MM.1S (cell line): ENCODE measurements around the gene GFRA1.

Experiments used
- DNase-seq: peaks from one replicate; pipeline ENCODE4 v3.0.0-alpha.2; 2015
- H2AFZ ChIP-seq: fragments of 300-600 bp; sonication (generic); 2 replicates; pipeline ENCODE4 v1.6.0; 2016; ENCODE audit warnings: antibody characterized with exemption, low read length
- H3F3A ChIP-seq: fragments of 300-600 bp; sonication (generic); 2 replicates; pipeline ENCODE4 v1.6.1; 2016; ENCODE audit warnings: mild to moderate bottlenecking, antibody characterized with exemption, low read length, moderate library complexity, mixed read lengths; ENCODE audit not compliant: insufficient read depth
- H3K27ac ChIP-seq: fragments of 300-600 bp; sonication (generic); 2 replicates; pipeline ENCODE4 v1.5.1; 2016; ENCODE audit warnings: mild to moderate bottlenecking, low read length
- H3K27me3 ChIP-seq: fragments of 300-600 bp; sonication (generic); replicated peaks from 2 replicates; pipeline ENCODE4 v1.6.0; 2016; ENCODE audit warnings: low read length; ENCODE audit not compliant: insufficient read depth
- H3K36me3 ChIP-seq: fragments of 300-600 bp; sonication (generic); replicated peaks from 2 replicates; pipeline ENCODE4 v1.6.1; 2016; ENCODE audit warnings: mild to moderate bottlenecking, low read length, mixed read lengths; ENCODE audit not compliant: insufficient read depth
- H3K4me1 ChIP-seq: fragments of 300-600 bp; sonication (generic); 2 replicates; pipeline ENCODE4 v1.6.1; 2016; ENCODE audit warnings: low read length, mixed read lengths
- H3K4me2 ChIP-seq: fragments of 300-600 bp; sonication (generic); 2 replicates; pipeline ENCODE4 v1.6.0; 2016; ENCODE audit warnings: low read depth, low read length
- H3K4me3 ChIP-seq: fragments of 300-600 bp; sonication (generic); 2 replicates; pipeline ENCODE4 v1.5.1; 2016; ENCODE audit warnings: low read length, mixed read lengths
- H3K79me2 ChIP-seq: fragments of 300-600 bp; sonication (generic); 2 replicates; pipeline ENCODE4 v1.6.1; 2016; ENCODE audit warnings: mixed run types, low read length, mixed read lengths
- H3K9ac ChIP-seq: fragments of 300-600 bp; sonication (generic); 2 replicates; pipeline ENCODE4 v1.6.1; 2016; ENCODE audit warnings: low read length, mixed read lengths
- H3K9me2 ChIP-seq: fragments of 300-600 bp; sonication (generic); replicated peaks from 2 replicates; pipeline ENCODE4 v1.6.1; 2016; ENCODE audit warnings: mild to moderate bottlenecking, low read length, mixed read lengths; ENCODE audit not compliant: insufficient read depth
- H3K9me3 ChIP-seq: fragments of 300-600 bp; sonication (generic); replicated peaks from 2 replicates; pipeline ENCODE4 v1.6.1; 2016; ENCODE audit warnings: mild to moderate bottlenecking, low read length, mixed read lengths; ENCODE audit not compliant: insufficient read depth
- H4K20me1 ChIP-seq: fragments of 300-600 bp; sonication (generic); 2 replicates; pipeline ENCODE4 v1.6.1; 2016; ENCODE audit warnings: mild to moderate bottlenecking, low read length, moderate library complexity, mixed read lengths; ENCODE audit not compliant: insufficient read depth
- EZH2 ChIP-seq: fragments of 300-600 bp; sonication (generic); optimal IDR thresholded peaks from 2 replicates; pipeline ENCODE3; 2017; ENCODE audit warnings: low read depth, mild to moderate bottlenecking, antibody characterized with exemption, low read length, mixed read lengths
- EZH2phosphoT487 ChIP-seq: fragments of 300-600 bp; sonication (generic); IDR thresholded peaks from 2 replicates; pipeline ENCODE4 v1.6.1; 2018; ENCODE audit warnings: antibody characterized with exemption, low read length
- TF ChIP-seq, protein P1 (sequence below): fragments of 300-600 bp; sonication (generic); IDR thresholded peaks from 2 replicates; pipeline ENCODE4 v1.5.1; 2016; ENCODE audit warnings: antibody characterized with exemption, low read length, mixed read lengths

Gene GFRA1

GRCh38 chr10:116304923-116305322, 31.9 kb upstream of the GFRA1 start:
- Histone ChIP-seq H2AFZ (no peak overlapping the region), H3K9me2 (no peaks in the 10 kb centered on the region), H3F3A (no peaks in the 10 kb centered on the region), H3K27me3 (no peaks in the 10 kb centered on the region), H3K9me3 (no peaks in the 10 kb centered on the region), H3K9ac (no peak overlapping the region), H3K4me1 (no peaks in the 10 kb centered on the region), H3K4me2 (no peak overlapping the region), H3K27ac (no peak overlapping the region), H4K20me1 (no peaks in the 10 kb centered on the region), H3K36me3 (no peaks in the 10 kb centered on the region), H3K79me2 (no peaks in the 10 kb centered on the region), H3K4me3 (no peak overlapping the region)
- no peak for TF ChIP-seq EZH2
- TF ChIP-seq, protein P1, sequence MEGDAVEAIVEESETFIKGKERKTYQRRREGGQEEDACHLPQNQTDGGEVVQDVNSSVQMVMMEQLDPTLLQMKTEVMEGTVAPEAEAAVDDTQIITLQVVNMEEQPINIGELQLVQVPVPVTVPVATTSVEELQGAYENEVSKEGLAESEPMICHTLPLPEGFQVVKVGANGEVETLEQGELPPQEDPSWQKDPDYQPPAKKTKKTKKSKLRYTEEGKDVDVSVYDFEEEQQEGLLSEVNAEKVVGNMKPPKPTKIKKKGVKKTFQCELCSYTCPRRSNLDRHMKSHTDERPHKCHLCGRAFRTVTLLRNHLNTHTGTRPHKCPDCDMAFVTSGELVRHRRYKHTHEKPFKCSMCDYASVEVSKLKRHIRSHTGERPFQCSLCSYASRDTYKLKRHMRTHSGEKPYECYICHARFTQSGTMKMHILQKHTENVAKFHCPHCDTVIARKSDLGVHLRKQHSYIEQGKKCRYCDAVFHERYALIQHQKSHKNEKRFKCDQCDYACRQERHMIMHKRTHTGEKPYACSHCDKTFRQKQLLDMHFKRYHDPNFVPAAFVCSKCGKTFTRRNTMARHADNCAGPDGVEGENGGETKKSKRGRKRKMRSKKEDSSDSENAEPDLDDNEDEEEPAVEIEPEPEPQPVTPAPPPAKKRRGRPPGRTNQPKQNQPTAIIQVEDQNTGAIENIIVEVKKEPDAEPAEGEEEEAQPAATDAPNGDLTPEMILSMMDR, result no peak
- TF ChIP-seq EZH2phosphoT487, result no peak
- no peak for DNase-seq

DNA sequence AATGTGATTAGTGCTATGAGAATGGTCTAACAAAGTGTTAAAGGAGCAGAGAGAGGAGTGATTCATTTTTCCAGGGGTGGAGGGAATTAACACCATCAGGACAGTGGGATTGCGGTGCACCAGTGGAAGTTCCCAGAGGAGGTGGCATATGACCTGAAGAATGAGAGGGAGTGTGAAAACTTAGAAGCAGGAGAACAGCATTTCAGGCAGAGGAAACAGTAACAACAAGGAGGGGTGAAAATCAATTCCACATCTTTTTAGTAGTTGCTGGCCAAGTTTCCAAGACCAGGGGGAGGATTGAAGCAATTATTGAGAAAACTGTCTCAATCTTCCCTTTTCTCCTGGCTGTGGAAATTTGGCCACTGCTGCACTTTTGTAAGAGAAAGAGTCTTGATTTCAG, 27.5 kb upstream of the GFRA1 start:
- Histone ChIP-seq H3K9me2 (no peaks in the 10 kb centered on the region), H4K20me1 (no peaks in the 10 kb centered on the region), H3F3A (no peaks in the 10 kb centered on the region), H3K4me3 (no peak overlapping the region), H3K9ac (no peak overlapping the region), H2AFZ (no peak overlapping the region), H3K79me2 (no peaks in the 10 kb centered on the region), H3K27ac (no peak overlapping the region), H3K4me2 (no peak overlapping the region), H3K4me1 (no peaks in the 10 kb centered on the region), H3K9me3 (no peaks in the 10 kb centered on the region), H3K27me3 (no peaks in the 10 kb centered on the region), H3K36me3 (no peaks in the 10 kb centered on the region)
- no peak for TF ChIP-seq EZH2
- DNase-seq, result no peak

GRCh38 chr10:116298586-116298985, 25.6 kb upstream of the GFRA1 start:
- H3F3A ChIP-seq, result no peaks in the 10 kb centered on the region
- no peak for DNase-seq

GRCh38 chr10:116296291-116296721, 23.3 kb upstream of the GFRA1 start:
- Histone ChIP-seq H3K4me3 (no peak overlapping the region), H4K20me1 (no peaks in the 10 kb centered on the region), H2AFZ (no peak overlapping the region), H3K27ac (no peak overlapping the region), H3K36me3 (no peaks in the 10 kb centered on the region), H3F3A (no peaks in the 10 kb centered on the region), H3K79me2 (no peaks in the 10 kb centered on the region), H3K4me2 (no peak overlapping the region), H3K4me1 (no peaks in the 10 kb centered on the region), H3K27me3 (no peaks in the 10 kb centered on the region), H3K9ac (no peak overlapping the region), H3K9me3 (no peaks in the 10 kb centered on the region), H3K9me2 (no peaks in the 10 kb centered on the region)
- no peak for DNase-seq
- TF ChIP-seq EZH2phosphoT487 (no peak), EZH2 (no peak)
- TF ChIP-seq, protein P1, result no peak

More at GRCh38 chr10:116298586-116298985, 25.6 kb upstream of the GFRA1 start:
- Histone ChIP-seq H3K36me3 (no peaks in the 10 kb centered on the region), H3K9me2 (no peaks in the 10 kb centered on the region), H3K9ac (no peak overlapping the region), H3K4me3 (no peak overlapping the region), H3K9me3 (no peaks in the 10 kb centered on the region), H3K27me3 (no peaks in the 10 kb centered on the region), H4K20me1 (no peaks in the 10 kb centered on the region), H3K4me2 (no peak overlapping the region), H2AFZ (no peak overlapping the region), H3K79me2 (no peaks in the 10 kb centered on the region), H3K27ac (no peak overlapping the region), H3K4me1 (no peaks in the 10 kb centered on the region)
- TF ChIP-seq EZH2 (no peak), EZH2phosphoT487 (no peak)
- TF ChIP-seq, protein P1, result no peak
